ENCODE measurements around the gene THSD4. TPM values are rescaled to one million over a fixed set of nuclear protein-coding genes. Genes with fewer than 3 reads are reported as not detected.

The THSD4 gene
- polyA plus RNA-seq, 1 donor from 2014 or later = 0.46 TPM

DNA sequence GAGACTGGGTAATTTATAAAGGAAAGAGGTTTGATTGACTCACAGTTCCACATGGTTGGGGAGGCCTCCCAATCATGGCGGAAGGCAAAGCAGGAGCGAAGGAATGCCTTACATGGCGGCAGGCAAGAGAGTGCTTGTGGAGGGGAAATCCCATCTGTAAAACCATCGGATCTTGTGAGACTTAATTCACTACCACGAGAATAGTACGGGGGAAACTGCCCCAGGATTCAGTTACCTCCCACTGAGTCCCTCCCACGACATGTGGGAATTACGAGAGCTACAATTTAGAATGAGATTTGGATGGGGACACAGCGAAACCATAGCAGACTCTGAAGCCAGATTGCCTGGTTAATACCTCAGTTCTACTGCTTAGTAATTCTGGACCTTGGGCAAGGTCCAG is 67.8 kb downstream of the THSD4 start:
- Histone ChIP-seq H4K20me1 (ENCODE audit: insufficient read depth) (no peaks in the 10 kb centered on the region), H3K27me3 (ENCODE audit: insufficient read depth, low read depth, low read length) (no peaks in the 10 kb centered on the region), H3K27ac (ENCODE audit: low read length) (no peak overlapping the region), H3K79me2 (replicated peaks; ENCODE audit: insufficient read depth, low read length) (no peaks in the 10 kb centered on the region), H3K36me3 (ENCODE audit: insufficient read depth, low read length) (no peaks in the 10 kb centered on the region), H3K4me2 (ENCODE audit: low read length) (no peak overlapping the region), H2AFZ (ENCODE audit: low read depth, low read length) (no peak overlapping the region), H3F3A (ENCODE audit: insufficient read depth, low read length, poor library complexity, severe bottlenecking) (peaks cover 6% of the 10 kb centered on the region), H3K9me3 (ENCODE audit: low read length) (no peaks in the 10 kb centered on the region), H3K9me2 (ENCODE audit: insufficient read depth, low read length) (no peaks in the 10 kb centered on the region), H3K4me3 (ENCODE audit: low read length) (no peak overlapping the region), H3K9ac (ENCODE audit: low read length) (no peak overlapping the region)
- TF ChIP-seq SMC3 (conservative IDR thresholded peaks at IDR 0.05; ENCODE audit: poor library complexity) = no peak
- no peak for TF ChIP-seq RAD21 (conservative IDR thresholded peaks at IDR 0.05)
- no peak for TF ChIP-seq EZH2 (IDR thresholded peaks at IDR 0.05; ENCODE audit: borderline replicate concordance, insufficient read depth, low read length, poor library complexity, severe bottlenecking)

DNA sequence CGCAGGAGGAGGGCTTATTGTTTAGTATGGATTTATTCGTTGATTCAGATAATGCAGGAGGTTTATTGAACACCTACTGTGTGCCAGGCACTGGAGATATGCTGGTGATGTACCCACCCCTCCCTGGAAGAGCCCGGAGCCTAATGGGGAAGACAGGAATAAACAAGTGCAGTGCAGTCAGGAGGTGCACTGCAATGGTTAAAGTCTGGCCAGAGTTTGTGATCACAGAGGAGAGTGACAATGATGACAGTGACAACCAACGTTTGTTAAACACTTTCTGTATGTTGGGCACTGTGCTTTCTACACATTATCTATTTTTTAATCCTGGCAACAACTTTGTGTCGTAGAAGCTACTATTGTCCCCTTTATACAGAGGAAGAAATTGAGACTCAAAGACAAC is 70.4 kb downstream of the THSD4 start:
- no peaks in the 10 kb centered on the region for H3K36me3 ChIP-seq (ENCODE audit: insufficient read depth, low read length)
- no peaks in the 10 kb centered on the region for H3K79me2 ChIP-seq (replicated peaks; ENCODE audit: insufficient read depth, low read length)
- H3K9me2 ChIP-seq (ENCODE audit: insufficient read depth, low read length) = no peaks in the 10 kb centered on the region
- no peak overlapping the region for H3K4me3 ChIP-seq (ENCODE audit: low read length)
- H3K9me3 ChIP-seq (ENCODE audit: low read length) = no peaks in the 10 kb centered on the region
- no peak overlapping the region for H3K9ac ChIP-seq (ENCODE audit: low read length)
- H3K4me2 ChIP-seq (ENCODE audit: low read length) = no peak overlapping the region
- no peak overlapping the region for H2AFZ ChIP-seq (ENCODE audit: low read depth, low read length)
- no peak for TF ChIP-seq MXI1 (conservative IDR thresholded peaks at IDR 0.05; ENCODE audit: poor library complexity, severe bottlenecking)
- no peak for TF ChIP-seq TAF1 (IDR thresholded peaks at IDR 0.05; ENCODE audit: low read depth)
- TF ChIP-seq, protein P1, sequence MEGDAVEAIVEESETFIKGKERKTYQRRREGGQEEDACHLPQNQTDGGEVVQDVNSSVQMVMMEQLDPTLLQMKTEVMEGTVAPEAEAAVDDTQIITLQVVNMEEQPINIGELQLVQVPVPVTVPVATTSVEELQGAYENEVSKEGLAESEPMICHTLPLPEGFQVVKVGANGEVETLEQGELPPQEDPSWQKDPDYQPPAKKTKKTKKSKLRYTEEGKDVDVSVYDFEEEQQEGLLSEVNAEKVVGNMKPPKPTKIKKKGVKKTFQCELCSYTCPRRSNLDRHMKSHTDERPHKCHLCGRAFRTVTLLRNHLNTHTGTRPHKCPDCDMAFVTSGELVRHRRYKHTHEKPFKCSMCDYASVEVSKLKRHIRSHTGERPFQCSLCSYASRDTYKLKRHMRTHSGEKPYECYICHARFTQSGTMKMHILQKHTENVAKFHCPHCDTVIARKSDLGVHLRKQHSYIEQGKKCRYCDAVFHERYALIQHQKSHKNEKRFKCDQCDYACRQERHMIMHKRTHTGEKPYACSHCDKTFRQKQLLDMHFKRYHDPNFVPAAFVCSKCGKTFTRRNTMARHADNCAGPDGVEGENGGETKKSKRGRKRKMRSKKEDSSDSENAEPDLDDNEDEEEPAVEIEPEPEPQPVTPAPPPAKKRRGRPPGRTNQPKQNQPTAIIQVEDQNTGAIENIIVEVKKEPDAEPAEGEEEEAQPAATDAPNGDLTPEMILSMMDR (IDR thresholded peaks at IDR 0.05; ENCODE audit: poor library complexity, severe bottlenecking) = no peak
- no peak for TF ChIP-seq EP300 (conservative IDR thresholded peaks at IDR 0.05; ENCODE audit: poor library complexity, severe bottlenecking)
- TF ChIP-seq POLR2AphosphoS5 (IDR thresholded peaks at IDR 0.05) = no peak
- no peak for TF ChIP-seq SMC3 (conservative IDR thresholded peaks at IDR 0.05; ENCODE audit: poor library complexity)
- TF ChIP-seq EZH2 (IDR thresholded peaks at IDR 0.05; ENCODE audit: borderline replicate concordance, insufficient read depth, low read length, poor library complexity, severe bottlenecking) = no peak
- TF ChIP-seq, protein P2, sequence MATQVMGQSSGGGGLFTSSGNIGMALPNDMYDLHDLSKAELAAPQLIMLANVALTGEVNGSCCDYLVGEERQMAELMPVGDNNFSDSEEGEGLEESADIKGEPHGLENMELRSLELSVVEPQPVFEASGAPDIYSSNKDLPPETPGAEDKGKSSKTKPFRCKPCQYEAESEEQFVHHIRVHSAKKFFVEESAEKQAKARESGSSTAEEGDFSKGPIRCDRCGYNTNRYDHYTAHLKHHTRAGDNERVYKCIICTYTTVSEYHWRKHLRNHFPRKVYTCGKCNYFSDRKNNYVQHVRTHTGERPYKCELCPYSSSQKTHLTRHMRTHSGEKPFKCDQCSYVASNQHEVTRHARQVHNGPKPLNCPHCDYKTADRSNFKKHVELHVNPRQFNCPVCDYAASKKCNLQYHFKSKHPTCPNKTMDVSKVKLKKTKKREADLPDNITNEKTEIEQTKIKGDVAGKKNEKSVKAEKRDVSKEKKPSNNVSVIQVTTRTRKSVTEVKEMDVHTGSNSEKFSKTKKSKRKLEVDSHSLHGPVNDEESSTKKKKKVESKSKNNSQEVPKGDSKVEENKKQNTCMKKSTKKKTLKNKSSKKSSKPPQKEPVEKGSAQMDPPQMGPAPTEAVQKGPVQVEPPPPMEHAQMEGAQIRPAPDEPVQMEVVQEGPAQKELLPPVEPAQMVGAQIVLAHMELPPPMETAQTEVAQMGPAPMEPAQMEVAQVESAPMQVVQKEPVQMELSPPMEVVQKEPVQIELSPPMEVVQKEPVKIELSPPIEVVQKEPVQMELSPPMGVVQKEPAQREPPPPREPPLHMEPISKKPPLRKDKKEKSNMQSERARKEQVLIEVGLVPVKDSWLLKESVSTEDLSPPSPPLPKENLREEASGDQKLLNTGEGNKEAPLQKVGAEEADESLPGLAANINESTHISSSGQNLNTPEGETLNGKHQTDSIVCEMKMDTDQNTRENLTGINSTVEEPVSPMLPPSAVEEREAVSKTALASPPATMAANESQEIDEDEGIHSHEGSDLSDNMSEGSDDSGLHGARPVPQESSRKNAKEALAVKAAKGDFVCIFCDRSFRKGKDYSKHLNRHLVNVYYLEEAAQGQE (IDR thresholded peaks at IDR 0.05; ENCODE audit: borderline replicate concordance) = no peak
- no peak for TF ChIP-seq RAD21 (conservative IDR thresholded peaks at IDR 0.05)
- H3K27ac ChIP-seq (ENCODE audit: low read length) = no peak overlapping the region
- no peaks in the 10 kb centered on the region for H3K27me3 ChIP-seq (ENCODE audit: insufficient read depth, low read depth, low read length)
- H3F3A ChIP-seq (ENCODE audit: insufficient read depth, low read length, poor library complexity, severe bottlenecking) = peaks cover 6% of the 10 kb centered on the region
- no peaks in the 10 kb centered on the region for H4K20me1 ChIP-seq (ENCODE audit: insufficient read depth)

DNA sequence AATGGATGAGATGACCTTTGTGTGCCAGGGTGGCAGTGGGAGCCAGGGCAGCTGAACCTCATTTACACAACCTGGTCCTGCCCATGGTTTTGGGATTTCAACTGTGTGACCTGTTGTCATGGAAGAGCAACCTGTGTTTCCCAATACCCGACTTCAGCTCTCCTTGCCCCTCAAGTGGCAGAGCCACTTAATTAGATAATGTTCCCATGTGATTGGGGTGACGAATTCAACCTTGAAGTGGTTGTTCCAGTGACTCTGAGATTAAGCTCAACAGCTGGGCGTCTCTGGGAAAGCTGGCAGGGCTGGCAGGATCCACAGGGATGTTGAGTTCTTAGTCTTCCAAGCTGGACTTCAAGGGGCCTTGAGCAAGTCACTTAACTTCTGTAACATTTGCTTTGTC is 71.0 kb downstream of the THSD4 start:
- TF ChIP-seq, protein P1 (IDR thresholded peaks at IDR 0.05; ENCODE audit: poor library complexity, severe bottlenecking) = no peak
- Histone ChIP-seq H3F3A (ENCODE audit: insufficient read depth, low read length, poor library complexity, severe bottlenecking) (peaks cover 6% of the 10 kb centered on the region), H3K4me2 (ENCODE audit: low read length) (no peak overlapping the region), H3K36me3 (ENCODE audit: insufficient read depth, low read length) (no peaks in the 10 kb centered on the region), H3K9me3 (ENCODE audit: low read length) (no peaks in the 10 kb centered on the region), H3K4me3 (ENCODE audit: low read length) (no peak overlapping the region), H4K20me1 (ENCODE audit: insufficient read depth) (no peaks in the 10 kb centered on the region), H2AFZ (ENCODE audit: low read depth, low read length) (no peak overlapping the region), H3K27me3 (ENCODE audit: insufficient read depth, low read depth, low read length) (no peaks in the 10 kb centered on the region), H3K9ac (ENCODE audit: low read length) (no peak overlapping the region), H3K27ac (ENCODE audit: low read length) (peak overlapping the region; percentile 86), H3K79me2 (replicated peaks; ENCODE audit: insufficient read depth, low read length) (no peaks in the 10 kb centered on the region), H3K9me2 (ENCODE audit: insufficient read depth, low read length) (no peaks in the 10 kb centered on the region)

All from neural cell (in vitro differentiated cells).